SK-N-SH (cell line): ENCODE data around the gene NEAT1. TPM values are rescaled to one million over a fixed set of nuclear protein-coding genes. Genes with fewer than 3 reads are reported as not detected.

Source experiments
- CTCF ChIA-PET: fragments of 300-600, 350-600 bp; formaldehyde crosslinking; extraction: SDS; loops from one replicate; lab custom pipeline; 2021; lab: Yijun Ruan, JAX
- POLR2A ChIA-PET: fragments of 350-600 bp; sonication (Branson Sonifier 250); formaldehyde crosslinking; extraction: SDS; loops from one replicate; lab custom pipeline; 2020; ENCODE audit warnings: antibody characterized with exemption, inconsistent platforms; lab: Yijun Ruan, JAX
- DNase-seq: peaks from one replicate; pipeline ENCODE4 v3.0.0; 2012
- H2AFZ ChIP-seq: fragments of 200-600 bp; sonication (generic); 2 replicates; pipeline ENCODE4 v1.8.1; 2016; ENCODE audit warnings: antibody characterized with exemption, mild to moderate bottlenecking, low read depth
- H3F3A ChIP-seq: fragments of 200-600 bp; sonication (generic); replicated peaks from 2 replicates; pipeline ENCODE3; 2016; ENCODE audit warnings: antibody characterized with exemption, mild to moderate bottlenecking; ENCODE audit not compliant: insufficient read depth
- H3K27ac ChIP-seq, 2 experiments: fragments of 200-500 bp in 1 of 2; fragments of 200-600 bp in 1 of 2; sonication (Bioruptor generic) in 1 of 2; sonication (generic), shearing (Covaris generic) in 1 of 2; 2 replicates each; pipeline versions ENCODE4 v1.5.1 to v1.6.1; 2014 to 2016; ENCODE audit warnings: low read depth in 2 of 2, inconsistent platforms in 1 of 2, low read length in 1 of 2, mild to moderate bottlenecking in 1 of 2, mixed read lengths in 1 of 2
- H3K27me3 ChIP-seq: fragments of 200-600 bp; sonication (generic), shearing (Covaris generic); 2 replicates; pipeline ENCODE4 v1.6.1; 2016; ENCODE audit warnings: mixed run types; ENCODE audit not compliant: insufficient read depth
- H3K36me3 ChIP-seq, 2 experiments: fragments of 200-500 bp in 1 of 2; fragments of 200-600 bp in 1 of 2; sonication (Bioruptor generic) in 1 of 2; sonication (generic) in 1 of 2; replicated peaks in 1 of 2; 2 replicates each; pipeline versions ENCODE3 to v1.5.1; 2014 to 2016; ENCODE audit warnings: low read length in 1 of 2, mild to moderate bottlenecking in 1 of 2; ENCODE audit not compliant: insufficient read depth in 2 of 2, control insufficient read depth in 1 of 2
- H3K4me1 ChIP-seq, 2 experiments: fragments of 200-500 bp in 1 of 2; fragments of 200-600 bp in 1 of 2; sonication (Bioruptor generic) in 1 of 2; sonication (generic), shearing (Covaris generic) in 1 of 2; 2 replicates each; pipeline versions ENCODE4 v1.5.1 to v1.6.1; 2014 to 2016; ENCODE audit warnings: low read depth in 1 of 2, low read length in 1 of 2, mixed run types in 1 of 2; ENCODE audit not compliant: insufficient read depth in 2 of 2, control insufficient read depth in 1 of 2
- H3K4me2 ChIP-seq: fragments of 200-600 bp; sonication (generic), shearing (Covaris generic); 2 replicates; pipeline ENCODE4 v1.6.1; 2017; ENCODE audit warnings: mixed run types
- H3K4me3 ChIP-seq, 2 experiments: fragments of 200-500 bp in 1 of 2; fragments of 200-600 bp in 1 of 2; sonication (Bioruptor generic) in 1 of 2; sonication (generic), shearing (Covaris generic) in 1 of 2; 2 replicates each; pipeline versions ENCODE4 v1.5.1 to v1.8.1; 2014 to 2016; ENCODE audit warnings: low read depth in 2 of 2, inconsistent platforms in 1 of 2, low read length in 1 of 2, mild to moderate bottlenecking in 1 of 2, mixed read lengths in 1 of 2, moderate library complexity in 1 of 2
- H3K79me2 ChIP-seq: fragments of 200-600 bp; sonication (generic); 2 replicates; pipeline ENCODE4 v1.8.1; 2017; ENCODE audit warnings: mild to moderate bottlenecking; ENCODE audit not compliant: insufficient read depth
- H3K9ac ChIP-seq: fragments of 200-600 bp; sonication (generic); 2 replicates; pipeline ENCODE4 v1.6.1; 2017; ENCODE audit warnings: mixed run types
- H3K9me2 ChIP-seq: fragments of 200-600 bp; sonication (generic); 2 replicates; pipeline ENCODE4 v1.6.1; 2017; ENCODE audit warnings: mixed run types
- H3K9me3 ChIP-seq: fragments of 200-600 bp; sonication (generic); 2 replicates; pipeline ENCODE4 v1.6.1; 2017; ENCODE audit warnings: mixed run types, mild to moderate bottlenecking, moderate library complexity
- H4K20me1 ChIP-seq: fragments of 200-600 bp; sonication (generic); 2 replicates; pipeline ENCODE4 v1.6.1; 2017; ENCODE audit warnings: mild to moderate bottlenecking, mixed run types; ENCODE audit not compliant: insufficient read depth
- ELF1 ChIP-seq: IDR thresholded peaks from 2 replicates; pipeline ENCODE4 v1.4.0; 2012
- EP300 ChIP-seq, 2 experiments: IDR thresholded peaks; 2 replicates each; pipeline versions ENCODE4 v1.4.0 to v1.6.1; 2012; ENCODE audit warnings: borderline replicate concordance in 1 of 2, low read depth in 1 of 2, low read length in 1 of 2
- FOXJ3 ChIP-seq: sonication (generic); formaldehyde crosslinking; IDR thresholded peaks from 2 replicates; pipeline ENCODE4 v1.5.1; 2020; ENCODE audit warnings: mild to moderate bottlenecking, missing genetic modification reagents
- FOXM1 ChIP-seq: IDR thresholded peaks from 2 replicates; pipeline ENCODE4 v1.4.0; 2012; ENCODE audit warnings: low read depth, mild to moderate bottlenecking
- MXI1 ChIP-seq: IDR thresholded peaks from 2 replicates; pipeline ENCODE4 v1.6.1; 2012; ENCODE audit warnings: mild to moderate bottlenecking, low read depth, low read length, improper control_type of control experiment
- NFIC ChIP-seq: IDR thresholded peaks from 2 replicates; pipeline ENCODE4 v1.4.0; 2012; ENCODE audit warnings: borderline replicate concordance
- POLR2AphosphoS5 ChIP-seq: IDR thresholded peaks from 2 replicates; pipeline ENCODE4 v1.6.1; 2012; ENCODE audit warnings: low read depth, low read length
- RAD21 ChIP-seq: IDR thresholded peaks from 2 replicates; pipeline ENCODE4 v1.6.1; 2012; ENCODE audit warnings: mild to moderate bottlenecking, low read length
- RCOR1 ChIP-seq: fragments of 150-350 bp; IDR thresholded peaks from 2 replicates; pipeline ENCODE4 v1.6.1; 2017; ENCODE audit warnings: antibody characterized with exemption, low read length
- RFX5 ChIP-seq: IDR thresholded peaks from 2 replicates; pipeline ENCODE4 v1.6.1; 2012; ENCODE audit warnings: mild to moderate bottlenecking, improper control_type of control experiment, low read length
- SIN3A ChIP-seq: IDR thresholded peaks from 2 replicates; pipeline ENCODE4 v1.6.1; 2012; ENCODE audit warnings: low read depth, mild to moderate bottlenecking, low read length, moderate library complexity, borderline replicate concordance
- SMC3 ChIP-seq: IDR thresholded peaks from 2 replicates; pipeline ENCODE4 v1.6.1; 2012; ENCODE audit warnings: low read depth, low read length, improper control_type of control experiment
- TAF1 ChIP-seq: IDR thresholded peaks from 2 replicates; pipeline ENCODE4 v1.6.1; 2012; ENCODE audit warnings: low read depth, mild to moderate bottlenecking, low read length, moderate library complexity, borderline replicate concordance
- TCF12 ChIP-seq: IDR thresholded peaks from 2 replicates; pipeline ENCODE4 v1.4.0; 2012
- YY1 ChIP-seq: IDR thresholded peaks from 2 replicates; pipeline ENCODE4 v1.4.0; 2012; ENCODE audit warnings: low read depth, mild to moderate bottlenecking
- WGBS: methylation state at CpG from one replicate; pipeline ENCODE4 v1.1.6; 2017; ENCODE audit warnings: low lambda C conversion rate; 5-methylcytosine and 5-hydroxymethylcytosine counted together
- polyA plus RNA-seq, 3 experiments: library from polyadenylated mRNA; depleted of rRNA; stranded (reverse); fragments of >200 nt; gene quantifications; 2 replicates each; pipeline ENCODE4 v1.2.3, GENCODE V29; 2012
- TF ChIP-seq, protein P1 (sequence below): IDR thresholded peaks from 2 replicates; pipeline ENCODE4 v1.4.0; 2012; ENCODE audit warnings: low read depth
- TF ChIP-seq, protein P2 (sequence below): IDR thresholded peaks from 2 replicates; pipeline ENCODE4 v1.6.1; 2012; ENCODE audit warnings: mild to moderate bottlenecking, low read depth, low read length, moderate library complexity
- TF ChIP-seq, protein P3 (sequence below): fragments of 200-600 bp; sonication (generic); IDR thresholded peaks from 2 replicates; pipeline ENCODE4 v1.6.1; 2017; ENCODE audit warnings: antibody characterized with exemption, mild to moderate bottlenecking, moderate library complexity
- TF ChIP-seq, protein P4 (sequence below): IDR thresholded peaks from 2 replicates; pipeline ENCODE4; 2012

Gene NEAT1
- polyA plus RNA-seq, 1 of the 3 experiments (the other 2 are of a cell fraction), result 435 TPM

DNA sequence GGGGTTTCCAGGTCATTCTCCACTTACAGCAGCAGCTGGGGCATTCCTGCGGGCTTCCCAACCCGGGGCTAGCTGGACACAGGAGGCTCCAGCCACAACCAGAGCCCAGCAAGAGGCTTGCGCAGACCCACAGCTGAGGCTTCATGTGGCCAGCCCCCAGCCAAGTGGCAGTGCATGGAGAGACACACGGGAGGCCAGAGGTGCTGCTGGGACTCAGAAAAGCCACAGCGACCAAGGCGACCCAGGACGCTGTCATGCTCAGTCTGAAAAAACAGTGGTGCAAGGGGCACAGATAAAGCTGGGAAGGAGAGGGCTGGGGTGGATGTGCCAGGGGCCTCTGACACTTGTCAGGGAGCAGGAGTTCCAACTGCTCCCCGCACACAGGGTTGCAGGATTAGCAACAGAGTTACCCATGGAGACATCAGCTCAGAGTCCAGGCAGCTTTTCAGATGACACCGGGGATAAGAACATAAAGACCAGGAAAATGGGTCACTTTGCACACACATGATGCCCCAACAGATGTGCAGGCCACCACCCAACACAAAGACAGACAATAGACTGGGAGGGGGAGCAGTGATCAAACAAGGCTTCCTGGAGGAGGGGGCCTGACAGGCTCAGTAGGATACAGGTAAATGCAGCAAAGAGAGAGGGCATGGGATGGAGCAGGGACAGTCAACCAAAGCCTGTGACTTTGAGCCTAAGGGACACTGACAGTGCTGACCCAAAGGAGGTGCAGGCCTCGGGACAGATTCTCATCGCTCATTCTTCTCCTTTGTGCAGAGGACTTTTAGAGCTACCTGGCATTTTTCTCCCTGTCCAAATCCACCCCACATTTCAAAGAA lies 6.9 kb upstream of the NEAT1 start:
- Histone ChIP-seq H3K9me3 (no peaks in the 10 kb centered on the region), H4K20me1 (no peaks in the 10 kb centered on the region), H3K27me3 (no peaks in the 10 kb centered on the region), H3K4me2 (peak overlapping the region; percentile 94), H3K27ac (peak overlapping the region; percentile 39 to 72; a peak in 3 of 4 replicates), H3K79me2 (peaks cover 51% of the 10 kb centered on the region), H3K4me1 (peaks cover 48 to 50% of the 10 kb centered on the region in 2 experiments; a peak in 3 of 4 replicates)
- 72% methylated on average over 8 of the region's 11 CpGs for WGBS
- CTCF ChIA-PET, result interaction anchor here (0.6 to 13.0 kb wide), 38 partner anchors 9 to 195 kb away, joined by 3 to 223 read pairs (median 7); partner anchors contain the start of genes CDC42EP2, FAM89B, FRMD8 and MALAT1
- TF ChIP-seq, protein P1, sequence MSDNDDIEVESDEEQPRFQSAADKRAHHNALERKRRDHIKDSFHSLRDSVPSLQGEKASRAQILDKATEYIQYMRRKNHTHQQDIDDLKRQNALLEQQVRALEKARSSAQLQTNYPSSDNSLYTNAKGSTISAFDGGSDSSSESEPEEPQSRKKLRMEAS, result no peak
- TF ChIP-seq NFIC (no peak), FOXM1 (no peak), YY1 (no peak), TAF1 (no peak), FOXJ3 (no peak), ELF1 (no peak), RCOR1 (no peak)
- TF ChIP-seq, all 33 proteins: peak for 0
- H2AFZ ChIP-seq, result no peak overlapping the region
- no peaks in the 10 kb centered on the region for H3K9me2 ChIP-seq
- POLR2A ChIA-PET, result interaction anchor here (0.8 to 17.2 kb wide), 7 partner anchors 9 to 83 kb away, joined by 3 to 1027 read pairs (median 5); partner anchors contain the start of genes FRMD8 and MALAT1
- peaks cover 0 to 8% of the 10 kb centered on the region in 2 experiments for H3K36me3 ChIP-seq
- peak; percentile 37 for DNase-seq
- H3K9ac ChIP-seq, result peak overlapping the region; percentile 52
- peak overlapping the region; percentile 27 to 58 for H3K4me3 ChIP-seq
- H3F3A ChIP-seq, result peaks cover 32% of the 10 kb centered on the region

DNA sequence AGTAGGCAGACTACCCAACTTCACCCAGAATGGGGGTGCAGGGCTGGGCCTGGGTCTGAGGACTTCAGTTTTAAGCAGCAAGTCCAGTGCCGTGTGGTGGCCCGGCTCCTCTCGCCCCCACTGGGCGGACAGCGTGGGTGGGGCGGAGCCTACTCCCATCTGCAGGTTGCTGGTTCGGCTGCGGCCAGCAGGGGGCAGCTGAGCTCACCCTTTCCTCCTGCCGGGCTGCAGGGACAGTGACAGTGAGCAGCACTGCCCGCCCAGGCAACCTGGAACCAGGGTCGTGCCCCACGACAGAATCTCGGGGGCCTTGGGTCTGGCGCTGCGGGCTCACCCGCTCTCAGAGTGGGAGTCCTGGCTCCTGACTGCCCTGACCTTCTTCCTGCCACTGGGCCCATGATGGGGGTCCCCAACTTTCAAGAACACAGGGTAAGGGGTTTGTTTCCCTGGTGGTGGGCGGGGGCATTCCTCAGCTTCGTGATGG lies 6.2 kb upstream of the NEAT1 start:
- 10% methylated on average over 12 of the region's 18 CpGs for WGBS
- Histone ChIP-seq H3K9me2 (no peaks in the 10 kb centered on the region), H3K9me3 (no peaks in the 10 kb centered on the region), H2AFZ (no peak overlapping the region), H3K79me2 (peaks cover 56% of the 10 kb centered on the region), H3K4me2 (peak overlapping the region; percentile 94), H4K20me1 (no peaks in the 10 kb centered on the region), H3K27me3 (no peaks in the 10 kb centered on the region), H3K9ac (peak overlapping the region; percentile 98), H3K4me1 (peaks cover 50 to 56% of the 10 kb centered on the region in 2 experiments), H3K36me3 (peaks cover 0 to 5% of the 10 kb centered on the region in 2 experiments), H3F3A (peaks cover 36% of the 10 kb centered on the region), H3K27ac (peak overlapping the region; percentile 72 to 100), H3K4me3 (peak overlapping the region; percentile 27 to 58)
- DNase-seq, result peak; percentile 95
- CTCF ChIA-PET, result interaction anchor here (0.6 to 13.0 kb wide), 40 partner anchors 8 to 275 kb away, joined by 3 to 223 read pairs (median 6); partner anchors contain the start of genes CDC42EP2, FAM89B, FRMD8 and MALAT1
- POLR2A ChIA-PET, result interaction anchor here (0.7 to 17.2 kb wide), 8 partner anchors 9 to 179 kb away, joined by 3 to 1027 read pairs (median 5); partner anchors contain the start of genes FRMD8 and MALAT1
- TF ChIP-seq POLR2AphosphoS5 (peak; percentile 25; the same call in 1 of the 2 replicates), TAF1 (peak; percentile 43; the same call in 1 of the 2 replicates), RAD21 (peak; percentile 93), SMC3 (peak; percentile 98), SIN3A (peak; percentile 74; the same call in 1 of the 2 replicates), MXI1 (peak; percentile 79), TCF12 (peak; percentile 22; the same call in 1 of the 2 replicates), EP300 (IDR thresholded peaks at IDR 0.05; ENCODE audit: borderline replicate concordance in 1 of 2, low read depth in 1 of 2, low read length in 1 of 2) (0 out of 4 replicates have a peak, but pooled peaks of 1 of the 2 experiments have one; percentile 10), RCOR1 (peak; percentile 71; the same call in 1 of the 2 replicates), RFX5 (no peak)
- TF ChIP-seq, protein P2, sequence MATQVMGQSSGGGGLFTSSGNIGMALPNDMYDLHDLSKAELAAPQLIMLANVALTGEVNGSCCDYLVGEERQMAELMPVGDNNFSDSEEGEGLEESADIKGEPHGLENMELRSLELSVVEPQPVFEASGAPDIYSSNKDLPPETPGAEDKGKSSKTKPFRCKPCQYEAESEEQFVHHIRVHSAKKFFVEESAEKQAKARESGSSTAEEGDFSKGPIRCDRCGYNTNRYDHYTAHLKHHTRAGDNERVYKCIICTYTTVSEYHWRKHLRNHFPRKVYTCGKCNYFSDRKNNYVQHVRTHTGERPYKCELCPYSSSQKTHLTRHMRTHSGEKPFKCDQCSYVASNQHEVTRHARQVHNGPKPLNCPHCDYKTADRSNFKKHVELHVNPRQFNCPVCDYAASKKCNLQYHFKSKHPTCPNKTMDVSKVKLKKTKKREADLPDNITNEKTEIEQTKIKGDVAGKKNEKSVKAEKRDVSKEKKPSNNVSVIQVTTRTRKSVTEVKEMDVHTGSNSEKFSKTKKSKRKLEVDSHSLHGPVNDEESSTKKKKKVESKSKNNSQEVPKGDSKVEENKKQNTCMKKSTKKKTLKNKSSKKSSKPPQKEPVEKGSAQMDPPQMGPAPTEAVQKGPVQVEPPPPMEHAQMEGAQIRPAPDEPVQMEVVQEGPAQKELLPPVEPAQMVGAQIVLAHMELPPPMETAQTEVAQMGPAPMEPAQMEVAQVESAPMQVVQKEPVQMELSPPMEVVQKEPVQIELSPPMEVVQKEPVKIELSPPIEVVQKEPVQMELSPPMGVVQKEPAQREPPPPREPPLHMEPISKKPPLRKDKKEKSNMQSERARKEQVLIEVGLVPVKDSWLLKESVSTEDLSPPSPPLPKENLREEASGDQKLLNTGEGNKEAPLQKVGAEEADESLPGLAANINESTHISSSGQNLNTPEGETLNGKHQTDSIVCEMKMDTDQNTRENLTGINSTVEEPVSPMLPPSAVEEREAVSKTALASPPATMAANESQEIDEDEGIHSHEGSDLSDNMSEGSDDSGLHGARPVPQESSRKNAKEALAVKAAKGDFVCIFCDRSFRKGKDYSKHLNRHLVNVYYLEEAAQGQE, result no peak
- TF ChIP-seq, protein P3, sequence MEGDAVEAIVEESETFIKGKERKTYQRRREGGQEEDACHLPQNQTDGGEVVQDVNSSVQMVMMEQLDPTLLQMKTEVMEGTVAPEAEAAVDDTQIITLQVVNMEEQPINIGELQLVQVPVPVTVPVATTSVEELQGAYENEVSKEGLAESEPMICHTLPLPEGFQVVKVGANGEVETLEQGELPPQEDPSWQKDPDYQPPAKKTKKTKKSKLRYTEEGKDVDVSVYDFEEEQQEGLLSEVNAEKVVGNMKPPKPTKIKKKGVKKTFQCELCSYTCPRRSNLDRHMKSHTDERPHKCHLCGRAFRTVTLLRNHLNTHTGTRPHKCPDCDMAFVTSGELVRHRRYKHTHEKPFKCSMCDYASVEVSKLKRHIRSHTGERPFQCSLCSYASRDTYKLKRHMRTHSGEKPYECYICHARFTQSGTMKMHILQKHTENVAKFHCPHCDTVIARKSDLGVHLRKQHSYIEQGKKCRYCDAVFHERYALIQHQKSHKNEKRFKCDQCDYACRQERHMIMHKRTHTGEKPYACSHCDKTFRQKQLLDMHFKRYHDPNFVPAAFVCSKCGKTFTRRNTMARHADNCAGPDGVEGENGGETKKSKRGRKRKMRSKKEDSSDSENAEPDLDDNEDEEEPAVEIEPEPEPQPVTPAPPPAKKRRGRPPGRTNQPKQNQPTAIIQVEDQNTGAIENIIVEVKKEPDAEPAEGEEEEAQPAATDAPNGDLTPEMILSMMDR, result peak; percentile 86
- TF ChIP-seq, protein P4, sequence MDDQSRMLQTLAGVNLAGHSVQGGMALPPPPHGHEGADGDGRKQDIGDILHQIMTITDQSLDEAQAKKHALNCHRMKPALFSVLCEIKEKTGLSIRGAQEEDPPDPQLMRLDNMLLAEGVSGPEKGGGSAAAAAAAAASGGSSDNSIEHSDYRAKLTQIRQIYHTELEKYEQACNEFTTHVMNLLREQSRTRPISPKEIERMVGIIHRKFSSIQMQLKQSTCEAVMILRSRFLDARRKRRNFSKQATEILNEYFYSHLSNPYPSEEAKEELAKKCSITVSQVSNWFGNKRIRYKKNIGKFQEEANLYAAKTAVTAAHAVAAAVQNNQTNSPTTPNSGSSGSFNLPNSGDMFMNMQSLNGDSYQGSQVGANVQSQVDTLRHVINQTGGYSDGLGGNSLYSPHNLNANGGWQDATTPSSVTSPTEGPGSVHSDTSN, result peak; percentile 20; the same call in 1 of the 2 replicates
